ENCODE measurements around the gene UGT3A1. TPM values are rescaled to one million over a fixed set of nuclear protein-coding genes. Genes with fewer than 3 reads are reported as not detected.
A peak's percentile ranks its signal among the peaks of the same experiment; 100 is the strongest.

The UGT3A1 gene
- total RNA-seq, 4 donors from 2014 or later, result 0.23 TPM; not detected in 3

- DNase-seq (ENCODE audit: low spot score in 2 of 2), result peak in 1 of 2 donors; percentile 46
- WGBS, 2 donors, result 33% methylated on average over 13 of the region's 13 CpGs
- H3K4me3 ChIP-seq (ENCODE audit: low read depth, poor library complexity, severe bottlenecking), result no peak overlapping the region
- intact Hi-C loops (cut with DNase I; ENCODE audit: low total_unique reads), result loop anchor here (10.0 kb wide), 1 partner anchor 272 kb away; no protein-coding TSS in a partner anchor
- no peak for TF ChIP-seq POLR2A (IDR thresholded peaks at IDR 0.05)
- peak in 1 of 3 donors; percentile 26 for TF ChIP-seq CTCF (IDR thresholded peaks at IDR 0.05)
Observed at GRCh38 chr5:35926389-35927051, 64.7 kb downstream of the UGT3A1 start.

GRCh38 chr5:35924950-35925722 is 66.1 kb downstream of the UGT3A1 start:
- H3K4me3 ChIP-seq (ENCODE audit: low read depth, poor library complexity, severe bottlenecking), result no peak overlapping the region
- peak; percentile 38 to 93 for DNase-seq (ENCODE audit: low spot score in 2 of 2)
- WGBS, 2 donors, result 13 to 16% methylated on average over 20 to 21 of the region's 21 CpGs
- TF ChIP-seq POLR2A (IDR thresholded peaks at IDR 0.05), result no peak
- TF ChIP-seq CTCF (IDR thresholded peaks at IDR 0.05), result no peak
- intact Hi-C loops (cut with DNase I; ENCODE audit: low total_unique reads), result loop anchor here (5.0 to 10.0 kb wide), 2 partner anchors 148 to 270 kb away; no protein-coding TSS in a partner anchor

GRCh38 chr5:35924122-35924949 is 66.9 kb downstream of the UGT3A1 start:
- no peak for TF ChIP-seq POLR2A (IDR thresholded peaks at IDR 0.05)
- intact Hi-C loops (cut with DNase I; ENCODE audit: low total_unique reads), result loop anchor here (5.0 to 10.0 kb wide), 2 partner anchors 147 to 270 kb away; no protein-coding TSS in a partner anchor
- no peak overlapping the region for H3K4me3 ChIP-seq (ENCODE audit: low read depth, poor library complexity, severe bottlenecking)

GRCh38 chr5:35922468-35922867 is 68.7 kb downstream of the UGT3A1 start:
- intact Hi-C loops (cut with DNase I; ENCODE audit: low total_unique reads), result loop anchor here (5.0 to 10.0 kb wide), 2 partner anchors 145 to 268 kb away; no protein-coding TSS in a partner anchor
- no peak overlapping the region for H3K4me3 ChIP-seq (ENCODE audit: low read depth, poor library complexity, severe bottlenecking)
- TF ChIP-seq POLR2A (IDR thresholded peaks at IDR 0.05), result no peak
- TF ChIP-seq CTCF (IDR thresholded peaks at IDR 0.05), result no peak
- 46 to 48% methylated on average over 7 of the region's 7 CpGs for WGBS, 2 donors
- DNase-seq (ENCODE audit: low spot score in 2 of 2), result no peak

More at GRCh38 chr5:35924122-35924949, 66.9 kb downstream of the UGT3A1 start:
- 38 to 45% methylated on average over 10 of the region's 10 CpGs for WGBS, 2 donors
- no peak for DNase-seq (ENCODE audit: low spot score in 2 of 2)

- WGBS, 2 donors, result 40 to 60% methylated on average over 5 of the region's 5 CpGs
- DNase-seq (ENCODE audit: low spot score in 2 of 2), result no peak
- intact Hi-C loops (cut with DNase I; ENCODE audit: low total_unique reads), result loop anchor here (5.0 to 10.0 kb wide), 2 partner anchors 145 to 267 kb away; no protein-coding TSS in a partner anchor
- TF ChIP-seq POLR2A (IDR thresholded peaks at IDR 0.05) (no peak), CTCF (IDR thresholded peaks at IDR 0.05) (no peak)
- H3K4me3 ChIP-seq (ENCODE audit: low read depth, poor library complexity, severe bottlenecking), result no peak overlapping the region
Observed at GRCh38 chr5:35921930-35922329, 69.3 kb downstream of the UGT3A1 start.

All from lower leg skin (tissue), 4 donors.